NCI-H526 treated with DMSO at 0.1 percent for 48 hours (cell line): ENCODE data around the gene ZDHHC6.
"Not testable (repeated sequence)": the region's sequence is repeated elsewhere in the genome, so short reads cannot be mapped to it uniquely, and the experiment has no call there.

Experiments
- DNase-seq: peaks from one replicate; lab custom pipeline; 2025; lab: John Stamatoyannopoulos, UW

The ZDHHC6 gene

GRCh38 chr10:112442063-112442462 lies 4.7 kb downstream of the ZDHHC6 start:
- no peak for DNase-seq

- no peak for DNase-seq
These were observed 5.2 kb downstream of the ZDHHC6 start for GRCh38 chr10:112441520-112441919.

DNA sequence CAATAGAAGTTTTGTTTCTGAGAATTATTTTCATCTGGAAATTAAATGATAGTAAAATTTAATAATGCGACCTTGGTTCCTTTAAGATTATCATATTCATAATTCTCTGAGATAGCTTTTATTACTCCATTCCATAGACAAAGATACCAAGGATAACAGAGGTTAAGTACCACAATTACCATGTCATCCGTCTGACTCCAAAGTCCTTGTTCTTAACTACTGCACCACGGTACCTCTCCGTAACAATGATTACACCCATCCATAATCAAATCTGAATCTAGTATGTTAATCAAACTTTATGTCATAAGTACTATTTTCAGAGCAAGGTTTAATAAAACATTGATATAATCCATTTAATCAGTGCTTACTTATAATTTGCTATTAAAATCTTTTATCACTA lies 8.4 kb downstream of the ZDHHC6 start:
- no peak for DNase-seq

- no peak for DNase-seq
These were observed 11.6 kb downstream of the ZDHHC6 start for GRCh38 chr10:112434988-112435619.

- no peak for DNase-seq
These were observed 13.6 kb downstream of the ZDHHC6 start for GRCh38 chr10:112433136-112433535.

DNA sequence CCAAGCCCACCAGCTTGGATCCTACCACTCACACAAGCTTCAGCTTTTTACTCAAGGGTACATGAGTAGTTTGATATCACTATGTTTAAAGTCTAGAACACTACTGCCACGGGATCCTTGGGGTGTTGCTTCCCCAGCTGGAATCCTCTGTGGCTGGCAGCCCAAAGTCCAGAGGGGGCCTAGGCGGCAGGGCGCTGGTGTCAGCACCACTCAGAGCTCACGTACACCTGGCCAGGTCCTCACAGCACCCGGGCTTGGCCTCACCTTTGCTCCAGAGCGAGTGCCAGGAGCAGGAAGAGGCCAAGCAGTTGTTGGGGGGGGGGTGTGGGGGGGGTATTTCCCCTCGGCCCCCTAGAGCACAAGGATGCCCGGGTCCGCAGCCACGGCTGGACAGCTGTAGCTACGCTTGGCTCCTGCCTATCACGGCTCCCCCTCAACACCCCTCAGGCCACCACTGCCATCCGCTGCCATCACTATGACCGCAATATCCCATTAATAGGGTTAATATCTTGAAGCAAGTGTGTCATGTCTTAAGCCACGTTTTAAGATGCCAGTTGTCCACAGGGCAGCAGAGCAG lies 17.0 kb downstream of the ZDHHC6 start:
- no peak for DNase-seq

GRCh38 chr10:112429147-112429546 lies 17.6 kb downstream of the ZDHHC6 start:
- DNase-seq: no peak

- no peak for DNase-seq
These were observed 20.6 kb downstream of the ZDHHC6 start for GRCh38 chr10:112426111-112426510.

- no peak for DNase-seq
These were observed 22.1 kb downstream of the ZDHHC6 start for GRCh38 chr10:112424651-112425050.

- no peak for DNase-seq
These were observed 25.0 kb downstream of the ZDHHC6 start for GRCh38 chr10:112421731-112422130.

DNA sequence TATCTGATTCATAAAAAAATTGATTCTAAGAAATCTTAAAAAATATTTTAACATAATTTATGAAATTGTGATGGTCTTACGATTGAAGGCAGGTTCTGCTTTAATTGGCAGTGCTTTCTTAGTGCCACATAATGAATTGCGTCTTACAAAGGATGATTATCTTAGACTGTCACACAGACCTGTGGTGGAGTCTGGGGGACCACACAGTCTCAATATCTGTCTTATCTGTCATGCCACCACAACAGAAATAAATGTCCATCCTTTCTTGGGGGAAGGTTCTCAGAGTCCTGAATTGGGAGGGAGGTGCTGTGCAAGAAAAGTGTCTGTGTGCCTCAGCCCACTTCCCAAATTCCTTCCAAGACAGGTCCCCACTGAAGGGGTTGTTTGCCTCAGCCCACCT lies 34.0 kb downstream of the ZDHHC6 start:
- DNase-seq: no peak

DNA sequence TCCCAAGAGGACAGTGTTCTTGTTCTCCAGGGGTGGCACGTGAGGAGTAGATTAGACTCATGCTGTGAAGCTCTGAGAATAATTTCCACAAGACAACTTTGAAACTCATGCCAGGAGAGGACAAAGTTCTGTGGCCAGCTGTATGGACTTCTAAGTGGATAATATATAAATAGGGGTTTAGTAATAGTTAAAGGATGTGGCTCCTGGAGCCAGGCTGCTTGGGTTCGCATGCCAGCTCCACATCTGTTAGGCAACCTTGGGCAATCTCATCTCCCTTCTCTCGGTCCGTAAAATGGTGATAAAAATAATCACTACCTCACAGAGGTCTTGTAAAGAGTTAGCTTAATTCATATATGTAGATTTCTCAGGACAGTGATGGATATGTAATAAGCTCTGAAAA lies 37.0 kb downstream of the ZDHHC6 start:
- no peak for DNase-seq

DNA sequence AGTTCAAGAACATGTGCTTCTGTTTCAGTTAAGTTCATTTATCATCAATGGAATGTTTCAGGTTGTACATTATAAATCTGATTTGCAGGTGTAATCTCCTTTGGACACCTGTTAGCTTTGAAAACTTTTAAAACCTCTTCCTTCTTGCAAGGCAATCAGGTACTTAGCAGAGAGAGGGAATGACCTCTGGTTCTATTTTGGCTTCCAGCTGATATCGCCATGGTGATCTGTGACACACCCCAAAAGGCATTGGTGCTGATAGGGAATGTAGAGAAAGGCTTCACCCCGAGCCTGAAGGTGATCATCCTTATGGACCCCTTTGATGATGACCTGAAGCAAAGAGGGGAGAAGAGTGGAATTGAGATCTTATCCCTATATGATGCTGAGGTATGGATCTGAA lies 37.4 kb downstream of the ZDHHC6 start:
- no peak for DNase-seq

DNA sequence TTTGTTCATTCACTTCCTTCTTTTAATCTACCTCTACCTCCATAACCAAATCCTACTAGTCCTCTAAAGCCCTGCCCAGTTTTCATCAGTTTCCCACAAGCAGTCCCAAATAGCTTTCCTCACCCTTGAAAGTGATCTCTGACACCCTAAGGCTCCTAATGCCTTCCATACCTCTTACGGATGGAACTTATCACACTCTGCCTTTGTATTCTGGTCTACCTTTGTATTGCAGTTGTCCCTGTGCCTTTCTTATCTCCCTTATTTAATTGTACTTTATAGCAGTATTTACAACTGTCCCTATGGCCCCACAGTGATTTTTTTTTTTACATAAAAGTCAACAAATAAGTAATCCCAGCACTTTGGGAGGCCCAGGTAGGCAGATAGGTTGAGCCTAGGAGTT lies 39.0 kb downstream of the ZDHHC6 start:
- no peak for DNase-seq

- not testable (repeated sequence) for DNase-seq
These were observed 39.9 kb downstream of the ZDHHC6 start for GRCh38 chr10:112406806-112407205.

GRCh38 chr10:112404617-112405016 lies 42.1 kb downstream of the ZDHHC6 start:
- no peak for DNase-seq

- DNase-seq: no peak
These were observed 43.8 kb downstream of the ZDHHC6 start for GRCh38 chr10:112402917-112403316.

DNA sequence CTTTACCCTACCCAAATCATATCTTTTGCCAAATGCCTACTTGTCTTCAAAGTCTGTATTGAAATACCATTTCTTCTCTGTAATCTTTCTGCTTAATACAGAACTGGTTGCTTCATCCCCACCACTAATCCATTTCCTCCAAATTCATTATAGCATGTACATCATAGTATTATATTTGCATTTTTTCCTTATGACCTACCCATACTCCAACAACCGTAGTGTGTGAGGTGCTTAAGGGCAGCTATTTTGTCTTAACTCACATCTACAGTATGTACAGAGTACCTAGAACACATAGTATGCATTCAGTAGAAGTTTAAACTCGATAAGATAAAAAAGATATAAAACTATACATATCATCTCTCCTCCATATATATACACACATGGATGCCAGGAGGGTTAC lies 49.1 kb downstream of the ZDHHC6 start:
- DNase-seq: no peak

DNA sequence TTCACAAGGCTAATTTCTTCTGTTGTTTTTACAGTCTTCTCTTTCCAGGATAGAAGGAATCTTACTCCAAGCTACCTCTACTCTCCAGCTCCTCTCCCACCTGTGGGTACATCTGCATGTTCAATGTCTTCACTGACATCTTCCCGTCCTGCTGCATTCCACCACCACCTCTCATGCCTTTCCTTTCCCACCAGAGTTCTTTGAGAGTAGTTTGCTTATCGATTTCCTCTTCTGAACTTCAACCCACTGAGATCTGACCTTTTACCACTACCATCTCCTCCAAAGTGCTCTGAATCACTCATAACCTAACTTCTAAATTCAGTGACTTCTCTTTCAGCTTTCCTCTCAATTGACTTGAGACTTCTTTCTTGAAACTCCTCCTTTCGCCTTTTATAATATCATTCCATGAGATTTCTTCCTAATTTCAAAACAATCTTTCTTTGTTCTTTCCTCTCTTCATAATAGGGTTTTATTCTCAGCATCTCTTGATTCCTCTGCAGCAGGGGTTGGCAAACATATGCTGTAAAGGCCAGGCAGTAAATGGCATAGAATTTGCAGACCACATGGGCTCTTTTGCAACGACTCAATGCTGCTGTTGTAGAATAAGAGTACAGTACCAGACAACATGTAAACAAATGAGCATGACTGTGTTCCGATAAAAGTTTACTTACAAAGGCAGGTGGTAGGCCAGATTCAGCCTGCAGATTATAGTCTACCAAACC lies 50.7 kb downstream of the ZDHHC6 start:
- DNase-seq: no peak

GRCh38 chr10:112394475-112394875 lies 52.2 kb downstream of the ZDHHC6 start:
- DNase-seq: no peak

- no peak for DNase-seq
These were observed 52.9 kb downstream of the ZDHHC6 start for GRCh38 chr10:112393827-112394226.

GRCh38 chr10:112393341-112393740 lies 53.4 kb downstream of the ZDHHC6 start:
- no peak for DNase-seq

- DNase-seq: no peak
These were observed 56.5 kb downstream of the ZDHHC6 start for GRCh38 chr10:112390125-112390703.
